ENCODE results near the gene KLHL1.

The KLHL1 gene

GRCh38 chr13:69683921-69684686 is 424.1 kb downstream of the KLHL1 start:
- DNase-seq (ENCODE audit: low read depth in 2 of 2) = no peak

- no peak for DNase-seq (ENCODE audit: low read depth in 2 of 2)
Observed at GRCh38 chr13:69681722-69682121, 426.5 kb downstream of the KLHL1 start.

GRCh38 chr13:69677343-69677742 is 430.9 kb downstream of the KLHL1 start:
- no peak for DNase-seq (ENCODE audit: low read depth in 2 of 2)

GRCh38 chr13:69676286-69676685 is 432.0 kb downstream of the KLHL1 start:
- no peak for DNase-seq (ENCODE audit: low read depth in 2 of 2)

GRCh38 chr13:69660155-69660554 is 448.1 kb downstream of the KLHL1 start:
- no peak for DNase-seq (ENCODE audit: low read depth in 2 of 2)

GRCh38 chr13:69657676-69658075 is 450.6 kb downstream of the KLHL1 start:
- no peak for DNase-seq (ENCODE audit: low read depth in 2 of 2)

GRCh38 chr13:69654392-69654791 is 453.9 kb downstream of the KLHL1 start:
- no peak for DNase-seq (ENCODE audit: low read depth in 2 of 2)
